Measurements from ENCODE around the gene LHFPL6.

DNA sequence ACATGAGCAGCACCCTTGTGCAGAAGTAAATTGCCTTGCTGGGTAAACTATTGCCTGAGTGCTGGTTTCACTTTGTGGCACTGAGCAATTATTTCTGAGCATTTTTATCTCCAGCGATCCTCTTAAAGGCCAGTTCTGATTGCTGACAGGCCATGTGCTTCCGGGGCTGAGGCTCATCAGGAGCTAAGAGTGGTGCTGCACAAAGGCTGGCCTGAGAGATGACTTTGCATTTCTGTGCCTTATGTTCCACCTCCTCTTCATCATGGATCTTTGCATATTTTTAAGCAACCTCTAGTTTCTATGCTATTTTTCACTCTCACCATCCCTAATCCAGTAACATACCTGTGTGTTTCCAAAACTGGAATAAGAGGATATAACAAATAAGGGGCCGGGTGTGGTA is 34.9 kb upstream of the LHFPL6 start:
- TF ChIP-seq, protein P1, sequence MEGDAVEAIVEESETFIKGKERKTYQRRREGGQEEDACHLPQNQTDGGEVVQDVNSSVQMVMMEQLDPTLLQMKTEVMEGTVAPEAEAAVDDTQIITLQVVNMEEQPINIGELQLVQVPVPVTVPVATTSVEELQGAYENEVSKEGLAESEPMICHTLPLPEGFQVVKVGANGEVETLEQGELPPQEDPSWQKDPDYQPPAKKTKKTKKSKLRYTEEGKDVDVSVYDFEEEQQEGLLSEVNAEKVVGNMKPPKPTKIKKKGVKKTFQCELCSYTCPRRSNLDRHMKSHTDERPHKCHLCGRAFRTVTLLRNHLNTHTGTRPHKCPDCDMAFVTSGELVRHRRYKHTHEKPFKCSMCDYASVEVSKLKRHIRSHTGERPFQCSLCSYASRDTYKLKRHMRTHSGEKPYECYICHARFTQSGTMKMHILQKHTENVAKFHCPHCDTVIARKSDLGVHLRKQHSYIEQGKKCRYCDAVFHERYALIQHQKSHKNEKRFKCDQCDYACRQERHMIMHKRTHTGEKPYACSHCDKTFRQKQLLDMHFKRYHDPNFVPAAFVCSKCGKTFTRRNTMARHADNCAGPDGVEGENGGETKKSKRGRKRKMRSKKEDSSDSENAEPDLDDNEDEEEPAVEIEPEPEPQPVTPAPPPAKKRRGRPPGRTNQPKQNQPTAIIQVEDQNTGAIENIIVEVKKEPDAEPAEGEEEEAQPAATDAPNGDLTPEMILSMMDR (IDR thresholded peaks at IDR 0.05 in 8 of 11, conservative IDR thresholded peaks at IDR 0.05 in 3 of 11), result no peak
- no peak for TF ChIP-seq POLR2AphosphoS5 (IDR thresholded peaks at IDR 0.05)
